A673 (cell line): ENCODE results near the gene ANKRD18A. TPM values are rescaled to one million over a fixed set of nuclear protein-coding genes. Genes with fewer than 3 reads are reported as not detected.
A peak's percentile ranks its signal among the peaks of the same experiment; 100 is the strongest.
"Not testable (repeated sequence)": the region's sequence is repeated elsewhere in the genome, so short reads cannot be mapped to it uniquely, and the experiment has no call there.

Experiments used
- BruUV-seq: library from RNA; stranded (reverse); fragments of 400-500 nt; replicated peaks from 2 replicates; lab custom pipeline; 2021; lab: Mats Ljungman, UMichigan
- CTCF ChIA-PET: fragments of 300-600 bp; sonication (Branson Sonifier 250); formaldehyde crosslinking; loops from one replicate; lab custom pipeline; 2022; ENCODE audit warnings: antibody characterized with exemption; lab: Charles Lee
- POLR2A ChIA-PET: fragments of 300-600 bp; sonication (Branson Sonifier 250); formaldehyde crosslinking; loops from one replicate; lab custom pipeline; 2022; ENCODE audit warnings: antibody characterized with exemption; ENCODE audit not compliant: low non-redundant PET; lab: Charles Lee
- DNase-seq: peaks from one replicate; pipeline ENCODE4 v3.0.0-alpha.2; 2015; ENCODE audit warnings: low spot score
- H3K27ac ChIP-seq: fragments of 200-600 bp; sonication (generic); 2 replicates; pipeline ENCODE4 v1.5.1; 2016; ENCODE audit warnings: mixed run types, low read depth, mild to moderate bottlenecking, mixed read lengths, antibody characterized with exemption, low read length; ENCODE audit not compliant: poor library complexity, severe bottlenecking
- H3K27me3 ChIP-seq: fragments of 200-600 bp; sonication (generic); replicated peaks from 2 replicates; pipeline ENCODE4 v1.6.1; 2017; ENCODE audit warnings: mixed run types, low read depth, mild to moderate bottlenecking, mixed read lengths, antibody characterized with exemption, low read length; ENCODE audit not compliant: insufficient read depth, poor library complexity
- H3K36me3 ChIP-seq: fragments of 200-600 bp; sonication (generic); 2 replicates; pipeline ENCODE4 v1.6.1; 2016; ENCODE audit warnings: mixed run types, mild to moderate bottlenecking, mixed read lengths, antibody characterized with exemption, low read length; ENCODE audit not compliant: insufficient read depth, poor library complexity, severe bottlenecking
- H3K4me1 ChIP-seq: fragments of 200-600 bp; sonication (generic); 2 replicates; pipeline ENCODE4 v1.6.1; 2017; ENCODE audit warnings: mixed run types, mild to moderate bottlenecking, mixed read lengths, antibody characterized with exemption, low read length; ENCODE audit not compliant: insufficient read depth, poor library complexity, severe bottlenecking
- H3K4me3 ChIP-seq: fragments of 200-600 bp; sonication (generic); 2 replicates; pipeline ENCODE4 v1.5.1; 2016; ENCODE audit warnings: low read depth, mixed run types, mild to moderate bottlenecking, mixed read lengths, low read length; ENCODE audit not compliant: poor library complexity, severe bottlenecking
- H3K9me3 ChIP-seq: fragments of 200-600 bp; sonication (generic); 2 replicates; pipeline ENCODE4 v1.6.1; 2016; ENCODE audit warnings: mixed run types, low read depth, mild to moderate bottlenecking, mixed read lengths, antibody characterized with exemption, low read length; ENCODE audit not compliant: poor library complexity, severe bottlenecking
- CTCF ChIP-seq: fragments of 300-800, 200-600 bp; sonication (generic); conservative IDR thresholded peaks from 2 replicates; pipeline ENCODE4 v1.5.1; 2017; ENCODE audit warnings: low read depth, mild to moderate bottlenecking, antibody characterized with exemption, low read length, moderate library complexity, mixed read lengths
- EZH2 ChIP-seq: fragments of 200-600 bp; sonication (generic); IDR thresholded peaks from 2 replicates; pipeline ENCODE4 v1.6.1; 2017; ENCODE audit warnings: borderline replicate concordance, low read depth, mild to moderate bottlenecking, mixed read lengths, antibody characterized with exemption, low read length; ENCODE audit not compliant: poor library complexity, severe bottlenecking
- intact Hi-C: fragments of 100-400 bp; cut with micrococcal nuclease; formaldehyde crosslinking; loops from one replicate; pipeline ENCODE4 v1.10.0; 2022; ENCODE audit not compliant: unreplicated experiment
- total RNA-seq: library from RNA; stranded (reverse); gene quantifications from 2 replicates; pipeline ENCODE4 v1.2.3, GENCODE V29; 2021

Gene ANKRD18A
- total RNA-seq, 1 experiment from 2014 or later: not detected

- H3K4me3 ChIP-seq: no peak overlapping the region
- intact Hi-C loops: loop anchor here (5.0 kb wide), 1 partner anchor 35 kb away; no protein-coding TSS in a partner anchor
- H3K4me1 ChIP-seq: no peaks in the 10 kb centered on the region
- CTCF ChIA-PET: no interaction called here
- H3K27me3 ChIP-seq: peaks cover 91% of the 10 kb centered on the region
- POLR2A ChIA-PET: interaction anchor here (0.6 kb wide), 1 partner anchor 343 kb away, joined by 7 read pairs; no protein-coding TSS in a partner anchor
- no peaks in the 10 kb centered on the region for H3K36me3 ChIP-seq
- peaks cover 14% of the 10 kb centered on the region for H3K9me3 ChIP-seq
- BruUV-seq: no TSS peak
- DNase-seq: peak; percentile 30
- H3K27ac ChIP-seq: no peak overlapping the region
- TF ChIP-seq CTCF (no peak), EZH2 (peak; percentile 5)
Observed at GRCh38 chr9:38622288-38622674, 1.9 kb upstream of the ANKRD18A start.

GRCh38 chr9:38621434-38622287 lies 1.3 kb upstream of the ANKRD18A start:
- ChIA-PET POLR2A (no interaction called here), CTCF (no interaction called here)
- Histone ChIP-seq H3K36me3 (no peaks in the 10 kb centered on the region), H3K27me3 (peaks cover 94% of the 10 kb centered on the region), H3K9me3 (peaks cover 14% of the 10 kb centered on the region), H3K27ac (no peak overlapping the region), H3K4me3 (peak overlapping the region; percentile 31), H3K4me1 (no peaks in the 10 kb centered on the region)
- no TSS peak for BruUV-seq
- TF ChIP-seq CTCF (no peak), EZH2 (peak; percentile 84)
- intact Hi-C loops: loop anchor here (5.0 kb wide), 1 partner anchor 36 kb away; no protein-coding TSS in a partner anchor
- no peak for DNase-seq

- Histone ChIP-seq H3K9me3 (peaks cover 14% of the 10 kb centered on the region), H3K27ac (no peak overlapping the region), H3K4me3 (peak overlapping the region; percentile 31), H3K27me3 (peaks cover 84% of the 10 kb centered on the region), H3K36me3 (no peaks in the 10 kb centered on the region), H3K4me1 (no peaks in the 10 kb centered on the region)
- no peak for DNase-seq
- TF ChIP-seq CTCF: no peak
- TF ChIP-seq EZH2: peak; percentile 83
- ChIA-PET CTCF (interaction anchor here (0.5 to 0.7 kb wide), 2 partner anchors 73 to 139 kb away, joined by 3 read pairs; no protein-coding TSS in a partner anchor), POLR2A (no interaction called here)
- BruUV-seq: no TSS peak
- intact Hi-C loops: loop anchor here (5.0 kb wide), 1 partner anchor 37 kb away; no protein-coding TSS in a partner anchor
Observed at GRCh38 chr9:38619556-38620447, 594 bp downstream of the ANKRD18A start.

DNA sequence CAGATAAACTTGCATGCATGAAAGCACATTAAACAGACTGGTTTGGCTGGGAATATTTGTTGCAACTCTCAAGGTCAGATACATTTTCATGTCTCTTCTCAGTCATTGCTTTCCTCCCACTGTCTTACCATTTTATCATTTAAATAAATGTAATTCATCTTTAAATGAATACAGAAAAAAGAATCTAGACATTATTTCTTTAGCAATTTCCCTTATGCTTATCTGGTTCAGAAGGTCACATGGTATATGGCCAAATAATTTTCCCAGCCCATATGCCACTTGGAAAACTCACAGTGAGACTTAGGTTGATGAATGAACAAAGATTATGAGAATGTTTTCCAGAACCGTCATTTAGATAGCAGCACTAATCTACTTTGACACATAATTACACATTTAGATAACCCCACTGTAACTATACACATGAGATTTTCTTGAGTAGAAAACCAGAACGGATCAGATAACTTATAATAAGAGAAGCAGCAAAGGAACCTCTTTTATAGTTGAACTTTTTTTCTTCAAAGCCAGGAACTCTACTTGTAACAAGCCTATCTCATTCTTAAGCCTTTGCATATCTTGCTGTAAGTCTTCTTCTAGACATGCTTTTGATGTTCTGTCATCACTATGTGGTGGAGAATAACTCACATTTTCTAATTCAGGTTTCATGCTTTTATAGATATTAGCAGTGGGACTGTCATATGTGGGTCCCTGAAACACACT lies 22.2 kb downstream of the ANKRD18A start:
- DNase-seq, H3K9me3 ChIP-seq, H3K4me1 ChIP-seq, H3K4me3 ChIP-seq, BruUV-seq, H3K27ac ChIP-seq, CTCF ChIA-PET, H3K36me3 ChIP-seq, POLR2A ChIA-PET: not testable (repeated sequence)
- intact Hi-C loops: loop anchor here (10.0 kb wide), 1 partner anchor 153 kb away; no protein-coding TSS in a partner anchor
- peaks cover 21% of the 10 kb centered on the region for H3K27me3 ChIP-seq
